ENCODE data around the gene LUZP4. TPM values are rescaled to one million over a fixed set of nuclear protein-coding genes. Genes with fewer than 3 reads are reported as not detected.
"Not testable (repeated sequence)": the region's sequence is repeated elsewhere in the genome, so short reads cannot be mapped to it uniquely, and the experiment has no call there.

The LUZP4 gene
- total RNA-seq, 2 donors from 2014 or later = 10.1 TPM; not detected in 1

- TF ChIP-seq, protein P1, sequence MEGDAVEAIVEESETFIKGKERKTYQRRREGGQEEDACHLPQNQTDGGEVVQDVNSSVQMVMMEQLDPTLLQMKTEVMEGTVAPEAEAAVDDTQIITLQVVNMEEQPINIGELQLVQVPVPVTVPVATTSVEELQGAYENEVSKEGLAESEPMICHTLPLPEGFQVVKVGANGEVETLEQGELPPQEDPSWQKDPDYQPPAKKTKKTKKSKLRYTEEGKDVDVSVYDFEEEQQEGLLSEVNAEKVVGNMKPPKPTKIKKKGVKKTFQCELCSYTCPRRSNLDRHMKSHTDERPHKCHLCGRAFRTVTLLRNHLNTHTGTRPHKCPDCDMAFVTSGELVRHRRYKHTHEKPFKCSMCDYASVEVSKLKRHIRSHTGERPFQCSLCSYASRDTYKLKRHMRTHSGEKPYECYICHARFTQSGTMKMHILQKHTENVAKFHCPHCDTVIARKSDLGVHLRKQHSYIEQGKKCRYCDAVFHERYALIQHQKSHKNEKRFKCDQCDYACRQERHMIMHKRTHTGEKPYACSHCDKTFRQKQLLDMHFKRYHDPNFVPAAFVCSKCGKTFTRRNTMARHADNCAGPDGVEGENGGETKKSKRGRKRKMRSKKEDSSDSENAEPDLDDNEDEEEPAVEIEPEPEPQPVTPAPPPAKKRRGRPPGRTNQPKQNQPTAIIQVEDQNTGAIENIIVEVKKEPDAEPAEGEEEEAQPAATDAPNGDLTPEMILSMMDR (IDR thresholded peaks at IDR 0.05) = no peak
- TF ChIP-seq POLR2AphosphoS5 (IDR thresholded peaks at IDR 0.05) = no peak
- TF ChIP-seq POLR2A (IDR thresholded peaks at IDR 0.05) = no peak
- 88% methylated on average over 1 of the region's 1 CpG for WGBS
- Histone ChIP-seq H3K4me3 (no peak overlapping the region), H3K4me1 (replicated peaks) (no peaks in the 10 kb centered on the region), H3K9me3 (no peaks in the 10 kb centered on the region), H3K27me3 (replicated peaks; ENCODE audit: insufficient read depth) (no peaks in the 10 kb centered on the region), H3K36me3 (no peaks in the 10 kb centered on the region), H3K27ac (no peak overlapping the region)
- DNase-seq (ENCODE audit: low spot score) = no peak
- intact Hi-C loops (cut with DNase I) = no loop called here
Observed at GRCh38 chrX:115311139-115311538, 21.6 kb downstream of the LUZP4 start.

DNA sequence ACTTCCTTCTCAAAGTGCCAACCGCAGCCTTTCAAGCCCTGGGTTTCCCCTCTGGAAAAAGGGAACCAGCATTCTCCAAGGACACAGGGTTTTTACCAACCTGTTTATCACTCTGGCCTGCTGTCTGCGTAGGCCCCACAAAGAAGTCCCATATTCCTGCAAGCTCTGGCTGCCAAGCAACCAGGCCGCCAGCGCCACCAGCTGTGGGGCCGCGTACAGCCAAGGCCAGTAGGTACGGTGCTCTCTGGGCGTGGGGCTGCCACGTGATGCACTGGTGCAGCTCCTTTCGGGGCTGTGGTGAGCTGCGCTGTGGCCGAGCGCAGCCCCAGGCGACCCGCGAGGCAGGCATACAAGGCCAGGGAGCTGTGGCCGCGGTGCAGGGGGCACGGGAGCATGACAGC, 22.1 kb downstream of the LUZP4 start:
- Histone ChIP-seq H3K4me1 (replicated peaks) (no peaks in the 10 kb centered on the region), H3K4me3 (no peak overlapping the region), H3K27ac (no peak overlapping the region), H3K9me3 (no peaks in the 10 kb centered on the region), H3K27me3 (replicated peaks; ENCODE audit: insufficient read depth) (no peaks in the 10 kb centered on the region), H3K36me3 (no peaks in the 10 kb centered on the region)
- DNase-seq (ENCODE audit: low spot score) = no peak
- intact Hi-C loops (cut with DNase I) = no loop called here
- 19% methylated on average over 5 of the region's 19 CpGs for WGBS
- TF ChIP-seq, protein P1 (IDR thresholded peaks at IDR 0.05) = no peak
- TF ChIP-seq POLR2A (IDR thresholded peaks at IDR 0.05) (no peak), POLR2AphosphoS5 (IDR thresholded peaks at IDR 0.05) (no peak)

DNA sequence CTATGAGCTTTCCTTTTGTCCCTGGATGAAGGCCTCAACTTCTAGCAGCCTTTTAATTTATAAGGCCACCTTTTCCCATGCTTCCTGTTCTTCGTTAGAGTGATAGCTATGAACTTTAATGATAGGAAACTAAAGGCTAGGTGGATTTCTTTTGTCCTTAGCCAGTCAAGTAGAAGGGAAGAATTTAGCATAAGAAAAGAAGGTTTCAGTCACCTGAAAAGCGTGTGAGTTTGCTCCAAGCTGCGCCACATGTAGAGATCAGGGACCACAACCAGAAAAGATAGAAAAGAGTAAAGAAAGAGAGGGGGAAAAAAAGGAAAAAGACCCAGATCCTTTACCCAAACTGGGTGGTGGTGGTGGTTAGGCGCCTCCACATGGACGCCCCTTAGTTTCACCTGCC, 28.6 kb downstream of the LUZP4 start:
- 97% methylated on average over 5 of the region's 5 CpGs for WGBS
- intact Hi-C loops (cut with DNase I) = no loop called here
- Histone ChIP-seq H3K27me3 (replicated peaks; ENCODE audit: insufficient read depth) (no peaks in the 10 kb centered on the region), H3K36me3 (no peaks in the 10 kb centered on the region), H3K9me3 (no peaks in the 10 kb centered on the region), H3K4me1 (replicated peaks) (no peaks in the 10 kb centered on the region), H3K27ac (no peak overlapping the region), H3K4me3 (no peak overlapping the region)
- TF ChIP-seq POLR2AphosphoS5 (IDR thresholded peaks at IDR 0.05) (no peak), POLR2A (IDR thresholded peaks at IDR 0.05) (no peak)
- TF ChIP-seq, protein P1 (IDR thresholded peaks at IDR 0.05) = no peak
- no peak for DNase-seq (ENCODE audit: low spot score)

- Histone ChIP-seq H3K36me3 (no peaks in the 10 kb centered on the region), H3K27ac (no peak overlapping the region), H3K4me3 (no peak overlapping the region), H3K27me3 (replicated peaks; ENCODE audit: insufficient read depth) (no peaks in the 10 kb centered on the region), H3K4me1 (replicated peaks) (no peaks in the 10 kb centered on the region), H3K9me3 (no peaks in the 10 kb centered on the region)
- intact Hi-C loops (cut with DNase I) = no loop called here
- TF ChIP-seq POLR2AphosphoS5 (IDR thresholded peaks at IDR 0.05) (no peak), POLR2A (IDR thresholded peaks at IDR 0.05) (no peak)
- TF ChIP-seq, protein P1 (IDR thresholded peaks at IDR 0.05) = no peak
- no peak for DNase-seq (ENCODE audit: low spot score)
Observed at GRCh38 chrX:115322375-115322774, 32.9 kb downstream of the LUZP4 start.

GRCh38 chrX:115324194-115324593, 34.7 kb downstream of the LUZP4 start:
- TF ChIP-seq POLR2A (IDR thresholded peaks at IDR 0.05) (no peak), POLR2AphosphoS5 (IDR thresholded peaks at IDR 0.05) (no peak)
- TF ChIP-seq, protein P1 (IDR thresholded peaks at IDR 0.05) = no peak
- intact Hi-C loops (cut with DNase I) = no loop called here
- Histone ChIP-seq H3K27ac (no peak overlapping the region), H3K4me3 (no peak overlapping the region), H3K9me3 (no peaks in the 10 kb centered on the region), H3K4me1 (replicated peaks) (no peaks in the 10 kb centered on the region), H3K36me3 (no peaks in the 10 kb centered on the region), H3K27me3 (replicated peaks; ENCODE audit: insufficient read depth) (no peaks in the 10 kb centered on the region)
- no peak for DNase-seq (ENCODE audit: low spot score)
- 10% methylated on average over 3 of the region's 3 CpGs for WGBS

DNA sequence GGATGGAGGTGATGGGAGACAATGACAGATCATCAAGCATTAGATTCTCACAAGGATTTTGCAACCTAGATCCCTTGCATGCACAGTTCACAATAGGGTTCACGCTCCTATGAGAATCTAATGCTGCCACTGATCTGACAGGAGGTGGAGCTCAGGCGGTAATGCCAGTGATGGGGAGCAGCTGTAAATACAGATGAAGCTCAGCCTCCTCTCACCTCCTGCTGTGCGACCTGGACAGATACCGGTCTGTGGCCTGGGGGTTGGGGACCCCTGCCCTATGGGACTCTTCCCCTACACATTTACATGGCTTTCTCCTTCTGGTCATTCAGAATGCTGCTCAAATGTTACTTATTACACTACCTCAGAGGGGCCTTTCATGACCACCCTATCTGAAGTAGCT, 39.8 kb downstream of the LUZP4 start:
- H3K27me3 ChIP-seq (replicated peaks; ENCODE audit: insufficient read depth); intact Hi-C loops (cut with DNase I); H3K36me3 ChIP-seq; H3K9me3 ChIP-seq; H3K27ac ChIP-seq; DNase-seq (ENCODE audit: low spot score); H3K4me3 ChIP-seq; H3K4me1 ChIP-seq (replicated peaks): not testable (repeated sequence)
- WGBS = 86% methylated on average over 4 of the region's 4 CpGs

Measured in prostate gland (tissue), 2 donors.